GF-D8 (cell line): Measurements from ENCODE around the gene SMG9.
A peak's percentile ranks its signal among the peaks of the same experiment; 100 is the strongest.

Experiments
- DNase-seq: peaks from one replicate; lab custom pipeline; 2025; lab: John Stamatoyannopoulos, UW

The SMG9 gene

GRCh38 chr19:43755256-43755801 is 567 bp upstream of the SMG9 start:
- peak; percentile 55 for DNase-seq

- DNase-seq = no peak
Observed at GRCh38 chr19:43754253-43754502, 584 bp downstream of the SMG9 start.

DNA sequence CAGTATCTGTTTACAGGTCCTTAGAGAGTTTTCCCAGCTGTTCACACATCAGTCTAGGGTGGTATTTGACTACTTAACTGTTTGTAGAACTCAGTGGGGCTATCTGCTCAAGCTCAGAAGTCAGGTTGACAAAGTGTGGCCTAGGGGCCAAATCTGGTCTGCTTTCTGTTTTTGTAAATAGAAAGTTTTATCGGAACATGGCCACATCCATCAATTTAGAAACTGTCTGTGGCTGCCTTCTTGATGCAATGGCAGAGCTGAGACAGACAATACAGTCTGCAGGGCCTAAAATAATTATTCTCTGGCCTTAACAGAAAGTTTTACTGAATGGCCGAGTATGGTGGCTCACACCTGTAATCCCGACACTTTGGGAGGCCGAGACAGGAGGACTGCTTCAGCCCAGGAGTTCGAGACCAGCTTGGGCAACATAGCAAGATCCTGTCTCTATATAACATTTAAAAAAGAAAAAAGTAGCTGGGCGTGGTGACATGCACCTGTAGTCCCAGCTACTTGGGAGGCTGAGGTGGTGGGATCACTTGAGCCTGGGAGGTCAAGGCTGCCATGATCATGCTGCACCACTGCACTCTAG is 2.4 kb downstream of the SMG9 start:
- no peak for DNase-seq

DNA sequence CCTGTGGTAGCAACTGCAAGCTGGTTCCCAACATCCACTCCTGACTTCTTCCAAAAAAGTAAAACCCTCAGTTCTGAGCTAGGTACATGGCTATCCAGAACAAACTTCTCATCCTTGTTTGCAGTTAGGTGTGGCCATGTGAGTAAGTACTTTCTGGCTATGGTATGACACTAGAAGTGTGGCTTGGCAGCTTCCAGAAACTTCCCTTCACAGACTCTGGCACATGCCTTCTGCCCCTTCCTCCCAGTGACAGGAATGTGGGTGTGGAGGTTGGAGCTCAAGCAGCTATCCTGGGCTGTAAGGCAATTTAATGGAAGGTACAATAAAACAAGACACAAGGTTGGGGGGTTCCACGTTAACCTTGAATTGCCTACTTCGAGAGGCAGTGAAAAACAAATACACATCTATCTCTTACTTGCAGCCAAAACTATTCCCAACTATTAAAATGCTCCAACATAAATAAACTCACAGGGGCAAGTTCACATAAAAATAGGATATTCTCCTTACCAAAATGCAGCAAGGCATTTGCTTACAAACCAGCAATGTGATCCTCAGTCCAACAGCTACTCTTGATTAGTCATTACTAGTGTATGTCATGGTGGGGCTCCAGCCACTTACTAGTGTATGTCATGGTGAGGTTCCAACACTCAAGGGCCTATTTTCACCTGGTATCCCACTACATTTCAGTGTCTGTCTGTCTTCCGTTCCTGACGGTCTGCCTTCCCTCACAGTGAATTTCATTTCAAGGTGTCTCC is 3.1 kb downstream of the SMG9 start:
- no peak for DNase-seq

DNA sequence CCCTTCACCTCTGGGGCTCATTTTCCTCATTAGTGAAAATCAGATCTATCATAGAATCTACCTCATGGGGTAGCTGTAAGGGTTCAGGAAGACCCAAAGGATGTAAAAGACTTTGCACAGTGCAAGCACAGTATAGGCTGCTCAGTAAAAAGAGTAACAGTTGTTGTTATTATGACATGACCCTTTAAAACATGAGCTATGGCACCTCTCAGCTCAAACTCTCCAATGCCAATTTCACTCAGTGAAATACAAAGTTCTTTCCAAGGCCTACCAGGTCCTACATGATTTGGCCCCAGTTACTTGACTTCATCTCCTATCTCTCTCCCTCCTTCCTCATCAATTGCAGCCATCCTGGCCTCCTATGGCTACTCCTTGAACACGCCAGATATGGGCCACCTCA is 4.9 kb downstream of the SMG9 start:
- no peak for DNase-seq

- DNase-seq = no peak
Observed at GRCh38 chr19:43749152-43749551, 5.6 kb downstream of the SMG9 start.

GRCh38 chr19:43748685-43749084 is 6.1 kb downstream of the SMG9 start:
- no peak for DNase-seq

GRCh38 chr19:43748205-43748594 is 6.6 kb downstream of the SMG9 start:
- no peak for DNase-seq

DNA sequence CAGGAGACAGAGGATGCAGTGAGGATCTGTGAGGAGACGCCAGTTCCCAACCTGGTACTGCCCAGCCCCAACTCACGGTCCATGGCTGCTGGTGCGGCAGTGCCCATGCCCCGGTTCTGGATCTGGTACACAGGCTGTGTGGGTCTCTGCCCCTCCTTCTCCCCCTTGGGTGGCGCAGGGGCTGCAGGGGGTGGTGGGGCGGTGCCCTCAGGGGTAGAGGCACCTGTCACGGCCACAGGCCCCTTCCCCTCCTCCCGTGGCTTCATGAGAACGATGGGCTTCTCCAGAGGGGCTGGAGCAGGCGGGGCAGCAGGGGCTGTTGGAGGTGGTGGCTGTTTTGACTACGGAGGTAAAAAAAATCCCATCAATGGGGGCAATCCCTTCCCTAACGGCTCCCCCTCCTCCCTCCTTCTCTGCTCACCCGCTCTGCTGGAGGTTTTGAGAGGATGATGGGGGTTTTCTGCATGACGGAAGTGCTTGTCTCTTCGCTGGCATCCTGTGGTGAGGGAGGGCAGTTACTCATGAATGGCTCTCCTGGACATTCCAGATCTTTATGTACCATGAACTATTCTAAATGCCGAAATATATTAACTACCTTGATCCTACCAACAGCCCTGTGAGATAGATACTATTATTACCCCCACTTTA is 7.1 kb downstream of the SMG9 start:
- DNase-seq = no peak

- DNase-seq = no peak
Observed at GRCh38 chr19:43743059-43743458, 11.7 kb downstream of the SMG9 start.

DNA sequence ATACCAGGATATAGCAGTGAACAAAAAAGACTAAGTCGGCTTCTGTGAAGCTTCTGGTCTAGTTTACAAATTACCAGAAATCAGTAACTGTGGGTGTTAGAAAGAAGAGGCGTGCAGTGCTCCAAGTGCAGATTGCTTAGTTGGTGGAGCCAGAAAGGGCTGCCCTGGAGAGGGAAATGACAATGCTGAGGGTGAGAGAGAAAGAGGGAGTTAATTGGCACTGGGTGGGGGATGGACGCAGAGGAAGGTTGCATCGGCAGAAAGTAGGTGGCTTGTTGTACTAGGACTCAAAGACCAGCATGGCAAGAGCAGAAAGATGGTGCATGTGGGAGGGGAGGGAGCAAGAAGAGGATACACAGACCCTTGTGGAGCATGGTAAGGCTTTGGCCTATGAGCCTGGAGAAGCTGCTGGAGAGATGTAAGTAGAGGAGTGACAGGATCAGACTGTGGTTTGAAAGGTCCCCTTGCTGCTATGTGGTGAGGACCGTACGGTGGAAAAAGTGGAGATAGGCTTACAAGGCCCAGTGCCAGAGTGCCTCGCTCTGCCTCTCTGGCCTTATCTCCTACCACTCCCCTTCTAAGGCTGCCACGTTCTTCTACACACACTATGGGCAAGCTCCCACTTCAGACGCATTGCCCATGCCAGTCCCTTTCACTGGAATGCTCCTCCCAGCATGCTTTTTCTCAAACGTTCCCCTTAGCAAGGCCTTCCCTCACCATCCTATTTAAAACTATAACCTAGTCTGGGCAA is 13.5 kb downstream of the SMG9 start:
- DNase-seq = no peak

- no peak for DNase-seq
Observed at GRCh38 chr19:43739439-43740235, 15.1 kb downstream of the SMG9 start.

DNA sequence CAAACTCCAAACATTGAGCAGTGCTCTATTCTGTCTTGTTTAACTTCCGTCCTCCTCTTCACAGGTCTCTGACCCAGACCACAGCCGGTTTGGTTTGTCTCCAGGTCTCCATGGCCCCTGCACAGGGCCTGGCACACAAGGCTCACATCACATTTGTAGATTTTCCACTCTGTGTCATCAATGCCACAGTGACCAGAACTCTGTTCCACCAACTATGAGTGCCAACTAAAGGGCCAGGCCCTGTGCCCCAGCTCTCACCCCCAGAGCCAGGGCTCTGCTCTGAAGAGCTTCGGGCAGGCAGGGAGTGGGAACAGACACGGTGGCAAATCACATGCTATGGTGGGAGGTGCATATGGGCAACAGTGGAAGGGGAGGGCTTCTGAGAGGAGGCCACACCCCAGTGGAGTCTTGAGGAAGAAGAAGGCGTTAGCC is 16.0 kb downstream of the SMG9 start:
- no peak for DNase-seq

DNA sequence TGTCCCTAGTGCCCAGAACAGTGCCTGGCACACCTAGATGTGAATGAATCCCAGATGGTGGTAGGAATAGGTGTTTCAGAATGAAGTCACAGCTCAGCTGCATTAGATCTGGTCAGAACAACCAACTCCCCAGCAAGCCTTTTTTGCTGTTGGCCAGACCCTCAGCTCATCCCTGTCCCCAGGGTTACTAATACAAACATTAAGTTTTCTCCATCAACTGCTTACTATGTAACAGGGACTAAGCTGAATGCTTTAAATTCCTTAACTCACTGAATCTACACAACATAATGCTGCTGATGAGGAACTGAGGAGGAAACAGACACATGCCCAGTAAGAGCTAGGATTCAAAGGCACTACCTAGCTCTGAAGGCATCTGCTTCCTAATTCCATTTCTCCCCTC is 18.8 kb downstream of the SMG9 start:
- DNase-seq = no peak

DNA sequence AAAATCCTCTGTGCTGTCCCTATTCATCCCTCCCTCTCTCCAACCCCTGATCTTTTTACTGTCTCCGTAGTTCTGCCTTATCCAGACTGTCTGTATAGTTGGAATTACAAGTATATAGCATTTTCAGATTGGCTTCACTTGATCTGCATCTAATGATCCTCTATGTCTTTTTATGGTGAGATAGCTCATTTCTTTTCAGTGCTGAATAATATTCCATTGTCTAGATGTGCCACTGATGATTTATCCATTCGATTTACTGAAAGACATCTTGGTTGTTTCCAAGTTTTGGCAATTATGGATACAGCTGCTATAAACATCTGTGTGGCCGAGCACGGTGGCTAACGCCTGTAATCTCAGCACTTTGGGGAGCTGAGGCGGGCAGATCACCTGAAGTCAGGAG is 19.7 kb downstream of the SMG9 start:
- no peak for DNase-seq

DNA sequence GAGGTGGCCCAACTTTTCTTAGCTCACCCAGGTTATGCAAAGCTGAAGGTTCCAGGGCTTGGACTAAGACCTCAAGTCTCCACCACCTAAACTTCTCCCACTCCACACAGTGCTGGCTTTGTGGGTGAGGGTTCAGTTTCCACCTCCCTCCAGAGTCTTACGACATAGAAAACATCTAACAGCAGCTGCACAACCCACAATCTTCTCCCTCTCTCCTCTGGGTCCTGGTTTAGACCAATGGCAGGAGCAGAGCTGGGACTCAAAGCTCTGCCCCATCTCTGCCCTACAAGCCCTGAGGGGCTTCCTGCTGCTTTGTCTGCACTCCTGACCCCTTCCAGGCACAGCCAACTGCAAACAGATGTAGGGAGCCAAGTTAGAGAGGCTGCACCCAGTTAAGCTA is 22.9 kb downstream of the SMG9 start:
- DNase-seq = peak; percentile 77

DNA sequence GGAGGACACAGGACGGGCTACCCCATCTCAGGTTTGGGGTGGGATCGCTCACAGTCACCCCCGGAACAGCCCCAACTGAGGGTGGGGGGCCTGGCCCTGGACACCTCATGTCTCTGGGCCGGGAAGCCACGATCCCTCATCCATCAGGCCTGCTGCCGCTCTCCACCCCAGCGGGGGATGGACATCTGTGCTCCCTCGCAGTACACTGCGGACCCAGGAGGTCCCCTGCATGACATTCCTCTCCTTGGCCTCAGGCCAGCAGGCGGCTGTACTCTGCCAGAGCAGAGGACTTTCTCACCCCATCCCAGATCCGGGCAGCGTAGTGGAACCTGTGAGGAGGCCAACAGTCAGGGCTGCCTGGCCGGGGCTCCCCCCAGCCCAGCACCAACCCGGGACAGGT is 23.4 kb downstream of the SMG9 start:
- DNase-seq = no peak

DNA sequence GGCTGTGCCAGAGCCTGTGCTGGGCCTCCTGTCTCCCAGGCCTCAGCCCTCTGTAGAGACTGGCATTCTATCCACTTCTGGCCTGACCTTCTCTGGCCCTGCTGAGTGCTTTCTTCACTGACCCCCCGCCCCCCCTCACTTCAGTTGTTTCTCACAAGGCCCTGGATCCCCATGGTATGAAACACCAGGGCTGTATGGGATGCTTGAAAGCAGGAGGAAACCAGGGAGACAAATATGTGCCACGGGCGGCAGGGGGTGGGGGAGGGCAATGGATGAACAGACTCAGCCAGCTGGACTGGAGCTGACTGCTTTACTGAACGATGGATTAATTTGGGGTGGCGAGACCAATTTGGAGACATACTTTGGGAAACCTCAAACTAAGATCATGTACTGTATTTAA is 24.8 kb downstream of the SMG9 start:
- DNase-seq = no peak

- no peak for DNase-seq
Observed at GRCh38 chr19:43727593-43727853, 27.2 kb downstream of the SMG9 start.

GRCh38 chr19:43726736-43727592 is 27.8 kb downstream of the SMG9 start:
- DNase-seq = peak; percentile 47

DNA sequence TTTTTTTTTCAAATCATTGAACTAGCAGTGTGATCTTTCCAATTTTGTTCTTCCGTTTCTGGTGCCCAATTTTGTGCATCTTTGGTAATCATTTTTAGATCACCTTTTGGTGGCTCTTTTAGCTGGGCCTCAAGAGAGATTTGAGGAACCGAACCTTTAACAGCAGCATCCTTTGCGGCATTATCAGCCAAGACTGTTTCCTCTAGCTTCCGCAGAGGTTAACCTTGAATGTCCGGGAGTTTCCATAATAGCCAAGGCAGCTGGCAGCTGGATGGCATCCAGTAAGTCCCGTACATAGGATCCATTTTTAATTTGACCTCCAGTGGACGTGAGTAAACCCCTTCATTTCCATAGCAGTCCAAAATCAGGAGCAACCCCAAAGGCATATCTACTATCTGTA is 29.3 kb downstream of the SMG9 start:
- peak; percentile 79 for DNase-seq
